ENCODE results near the gene URB2.

URB2 gene

DNA sequence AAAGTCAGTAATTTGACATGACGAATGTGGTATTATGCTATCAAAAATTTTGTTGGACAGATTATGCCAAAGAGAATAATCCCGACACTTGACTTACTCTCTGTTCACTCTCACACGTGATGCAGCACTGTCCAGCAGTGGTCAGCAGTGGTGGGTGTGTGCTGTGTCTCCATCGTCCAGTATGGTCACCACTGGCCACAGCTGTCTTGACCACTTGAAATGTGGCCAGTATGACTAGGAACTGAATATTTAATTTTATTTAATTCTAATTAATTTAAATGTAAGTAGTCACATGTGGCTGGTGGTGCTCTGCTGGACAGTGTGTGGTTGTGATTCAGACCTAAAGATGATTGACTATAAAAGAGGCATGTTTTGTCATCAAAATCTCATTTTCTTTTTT is 24.0 kb downstream of the URB2 start:
- DNase-seq: no peak

GRCh38 chr1:229651546-229651945 is 25.5 kb downstream of the URB2 start:
- DNase-seq: no peak

DNA sequence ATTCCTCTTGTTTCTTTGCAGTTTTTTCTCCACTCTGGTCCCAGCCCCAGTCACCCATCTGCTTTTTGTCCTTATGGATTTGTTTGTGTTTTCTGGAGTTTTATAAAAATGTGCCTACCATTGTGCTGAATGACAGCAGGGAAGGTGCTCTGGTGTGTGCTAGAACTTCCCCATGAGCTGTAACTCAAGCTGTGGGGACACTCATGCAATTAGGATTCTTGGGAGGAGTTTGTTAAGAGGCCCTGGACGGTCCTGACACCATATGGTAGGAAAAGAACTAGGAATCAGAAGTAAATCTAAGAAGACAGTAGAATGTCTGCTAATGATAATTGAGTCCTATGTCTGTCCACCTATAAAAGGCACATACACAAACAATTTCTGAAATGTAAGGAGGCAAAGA is 27.4 kb downstream of the URB2 start:
- no peak for DNase-seq

DNA sequence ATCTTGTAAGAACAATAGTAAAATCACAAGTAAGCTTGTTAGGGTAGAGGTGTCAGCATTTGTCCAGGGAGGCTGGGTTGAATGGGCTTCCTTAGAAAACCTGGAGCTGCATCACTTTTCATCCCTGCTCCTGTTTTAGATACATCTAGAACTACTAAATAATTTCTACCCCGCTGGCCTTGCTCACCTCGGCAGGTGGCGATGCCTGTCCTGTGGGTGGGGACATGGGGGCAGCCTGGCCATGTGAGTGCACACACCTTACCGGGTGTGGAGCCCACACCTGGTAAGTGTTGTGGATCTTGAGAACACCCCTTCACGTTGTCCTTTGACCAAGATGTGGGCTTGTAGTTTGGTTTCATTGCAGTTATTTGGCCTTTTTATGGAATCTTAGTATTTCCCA is 29.7 kb downstream of the URB2 start:
- no peak for DNase-seq

DNA sequence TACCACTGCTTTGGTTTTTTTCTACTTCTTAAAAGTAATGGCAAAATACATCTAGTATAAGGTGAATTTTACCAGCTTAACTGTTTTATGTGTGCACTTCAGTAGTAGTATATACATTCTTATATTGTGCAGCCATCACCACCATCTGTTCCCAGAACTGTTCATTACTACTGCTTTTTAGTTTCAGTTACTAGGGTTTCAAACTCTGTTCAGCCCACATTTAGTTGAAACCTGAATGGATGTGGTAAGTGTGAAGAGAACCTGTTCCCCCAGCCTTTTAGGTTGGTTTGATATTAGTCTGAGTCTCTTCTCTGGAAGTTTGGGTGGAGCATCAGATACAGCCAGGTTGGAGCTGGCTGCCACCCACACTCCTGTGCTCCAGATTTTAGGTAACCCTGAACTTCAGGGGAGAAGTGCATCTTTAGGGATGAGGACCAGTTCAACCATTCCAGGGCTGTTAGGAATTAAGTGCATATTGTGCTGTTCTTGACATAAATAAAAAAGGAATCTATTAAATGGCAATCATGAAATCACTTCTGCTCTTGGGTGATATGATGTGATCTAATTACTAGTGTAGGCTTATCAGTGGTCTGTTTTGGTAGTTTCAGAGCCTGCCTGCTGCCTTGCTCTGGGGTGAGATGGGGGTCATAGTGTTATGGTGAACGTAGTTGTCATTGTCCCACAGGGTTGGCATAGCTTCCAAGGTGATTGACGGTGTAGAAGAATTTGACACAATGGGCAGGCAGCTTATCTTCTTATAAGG is 32.1 kb downstream of the URB2 start:
- DNase-seq: no peak

GRCh38 chr1:229661022-229661877 is 35.2 kb downstream of the URB2 start:
- peak; percentile 73 for DNase-seq

DNA sequence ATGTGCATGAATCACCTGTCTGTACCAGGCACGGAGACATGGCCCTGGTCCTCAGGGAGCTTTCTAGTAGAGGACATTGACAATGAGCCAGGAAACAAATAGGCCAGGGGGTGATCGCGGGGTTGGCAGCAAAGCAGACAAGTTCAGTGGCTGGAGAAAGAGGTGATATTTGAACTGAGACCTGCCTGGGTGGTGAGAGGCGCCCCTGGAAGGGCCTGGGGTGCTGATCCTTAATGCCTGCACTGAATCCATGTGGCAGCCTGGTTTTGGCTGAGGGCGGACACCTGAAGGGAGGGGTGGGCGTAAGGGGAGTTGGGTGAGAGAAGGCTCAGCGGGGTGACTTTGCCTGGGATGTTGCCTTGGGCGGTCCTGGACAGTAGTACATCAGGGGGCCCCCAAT is 35.9 kb downstream of the URB2 start:
- DNase-seq: no peak

- peak; percentile 33 for DNase-seq
Measured at GRCh38 chr1:229664133-229664689, 38.2 kb downstream of the URB2 start.

DNA sequence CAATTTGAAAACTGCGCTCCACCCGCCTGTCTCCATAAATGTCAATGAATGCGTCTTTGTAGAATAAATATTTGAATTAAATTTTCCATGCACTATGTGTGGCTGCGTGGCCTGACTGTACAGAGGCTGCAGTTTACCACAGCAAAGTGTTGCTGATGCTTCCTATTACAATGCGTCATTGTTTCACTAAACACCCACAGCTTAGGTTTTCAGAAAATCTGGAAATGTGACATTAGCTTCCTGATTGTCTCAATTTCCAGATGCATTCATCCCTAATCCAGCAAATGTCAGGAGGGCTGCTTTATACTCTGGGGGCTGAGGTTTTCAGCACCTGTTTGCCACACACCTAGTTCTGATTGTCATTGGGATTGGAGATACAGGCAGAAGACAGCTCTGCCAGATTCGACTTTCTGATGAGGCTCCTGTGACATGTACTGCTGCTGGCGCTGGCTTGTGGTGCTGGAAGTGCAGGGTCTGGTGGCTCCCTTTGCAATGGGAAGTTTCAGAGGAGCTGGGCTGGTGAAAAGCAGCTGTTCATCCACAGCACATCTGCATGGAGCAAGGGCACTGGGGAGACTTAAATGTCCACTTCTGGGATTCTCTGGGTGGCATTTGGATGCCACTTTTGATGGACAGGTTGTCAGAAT is 40.0 kb downstream of the URB2 start:
- DNase-seq: no peak

- DNase-seq: no peak
Measured at GRCh38 chr1:229666585-229666984, 40.5 kb downstream of the URB2 start.

DNA sequence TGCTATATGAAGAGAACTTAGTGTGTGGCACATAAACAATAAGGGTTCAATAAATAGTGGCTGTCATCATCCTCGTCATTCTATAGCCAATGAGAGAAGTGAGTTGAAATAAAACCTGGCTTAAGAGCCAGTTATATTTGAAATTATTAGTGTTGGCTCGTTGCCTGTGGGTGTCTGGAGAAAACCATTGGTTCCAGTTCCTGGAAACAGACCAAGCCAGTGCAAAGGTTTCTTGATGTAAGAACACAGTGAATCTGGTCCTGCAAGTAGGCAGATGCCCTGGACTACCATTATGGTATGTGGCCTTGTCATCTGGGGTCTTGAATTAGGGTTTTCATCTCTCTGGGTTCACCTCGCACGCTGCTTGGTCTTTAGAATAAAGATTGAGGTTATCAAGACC is 43.3 kb downstream of the URB2 start:
- DNase-seq: no peak

DNA sequence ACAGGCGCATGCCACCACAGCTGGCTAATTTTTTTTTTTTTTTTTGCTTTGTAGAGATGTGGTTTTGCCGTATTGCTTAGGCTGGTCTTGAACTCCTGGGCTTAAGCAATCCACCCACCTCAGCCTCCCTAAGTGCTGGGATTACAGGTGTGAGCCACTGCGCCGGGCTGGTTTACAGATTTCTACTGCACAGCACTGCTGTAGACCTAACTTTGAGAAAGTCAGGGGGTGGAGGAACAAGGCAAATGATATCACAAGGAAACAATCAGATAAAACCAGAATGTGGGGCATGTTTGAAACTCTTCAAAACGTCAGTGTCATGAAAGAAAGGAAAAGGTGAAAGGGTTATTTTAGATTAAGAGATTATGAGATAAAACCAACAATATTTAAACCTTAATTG is 45.3 kb downstream of the URB2 start:
- DNase-seq: no peak

DNA sequence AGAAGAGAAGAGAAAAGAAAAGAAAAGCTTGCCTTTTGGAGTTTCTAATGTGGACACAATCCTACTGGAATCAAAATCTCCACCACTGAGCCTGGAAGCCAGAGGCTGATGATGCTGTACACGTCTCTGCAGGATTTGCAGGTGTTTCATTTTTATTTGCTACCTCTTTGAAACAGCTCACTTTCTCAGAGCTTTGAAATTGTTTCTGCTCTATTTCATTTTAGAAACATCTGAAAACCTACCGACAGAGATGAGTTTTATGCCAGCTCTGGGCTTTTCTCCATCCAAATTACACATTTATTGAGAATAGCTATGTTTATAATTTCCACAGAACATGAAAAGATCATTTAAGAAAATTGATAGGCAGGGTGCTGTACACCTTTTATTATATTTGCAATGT is 46.2 kb downstream of the URB2 start:
- DNase-seq: no peak

DNA sequence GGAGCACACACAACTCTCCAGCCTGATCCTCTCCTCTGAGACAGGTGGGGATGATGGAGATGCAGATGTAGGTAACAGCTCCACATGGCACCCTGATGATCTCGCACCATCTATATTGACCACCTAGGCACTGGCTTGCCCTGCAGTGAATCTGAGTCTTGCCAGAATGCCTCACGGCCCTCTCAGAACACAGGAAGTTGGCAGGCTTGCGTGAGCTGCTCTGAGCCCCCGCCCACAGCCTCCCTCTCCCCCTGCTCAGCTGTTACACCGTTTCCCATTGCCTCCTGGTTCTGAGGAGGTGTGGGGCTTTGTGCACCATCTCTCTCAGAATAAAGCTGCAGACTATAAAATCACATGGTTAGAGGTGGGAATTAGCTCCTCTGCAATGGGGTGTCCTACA is 48.0 kb downstream of the URB2 start:
- no peak for DNase-seq

DNA sequence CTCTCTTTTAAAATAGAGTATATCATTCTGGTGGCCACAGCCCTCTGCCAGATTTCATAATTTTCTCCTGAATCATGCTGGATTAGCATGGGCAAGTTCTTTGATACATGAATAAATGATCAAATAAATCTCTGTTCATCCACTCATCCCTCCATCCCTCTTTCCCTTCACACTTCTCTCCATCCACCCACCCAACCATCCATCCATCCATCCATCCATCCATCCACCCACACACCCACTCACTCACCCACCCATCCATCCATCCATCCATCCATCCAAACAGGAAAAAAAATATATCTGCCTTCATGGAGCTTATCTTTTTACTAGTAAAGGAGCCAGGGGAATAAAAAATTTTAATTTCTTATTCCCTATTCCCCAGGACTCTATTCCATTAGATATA is 49.3 kb downstream of the URB2 start:
- no peak for DNase-seq

- DNase-seq: no peak
Measured at GRCh38 chr1:229685149-229685548, 59.1 kb downstream of the URB2 start.

DNA sequence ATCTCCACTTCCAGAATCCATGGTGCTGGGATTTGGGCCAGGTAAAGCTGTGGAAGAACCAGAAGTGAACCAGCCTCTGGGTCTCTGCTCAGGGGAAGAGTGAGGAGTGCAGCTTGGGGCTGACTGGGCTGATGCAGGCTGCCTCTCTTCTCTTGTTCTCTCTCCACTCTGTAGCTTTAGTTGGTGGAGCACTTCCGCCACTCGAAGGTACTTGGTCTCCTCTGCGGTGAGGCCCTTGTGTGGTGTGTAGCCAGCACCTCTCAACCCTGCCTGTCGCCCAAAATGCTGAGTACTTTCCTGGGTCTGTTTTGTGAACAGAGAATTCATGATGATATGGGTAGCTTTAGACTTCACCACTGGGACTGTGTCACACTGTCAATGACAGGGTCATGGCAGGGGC is 63.2 kb downstream of the URB2 start:
- no peak for DNase-seq

DNA sequence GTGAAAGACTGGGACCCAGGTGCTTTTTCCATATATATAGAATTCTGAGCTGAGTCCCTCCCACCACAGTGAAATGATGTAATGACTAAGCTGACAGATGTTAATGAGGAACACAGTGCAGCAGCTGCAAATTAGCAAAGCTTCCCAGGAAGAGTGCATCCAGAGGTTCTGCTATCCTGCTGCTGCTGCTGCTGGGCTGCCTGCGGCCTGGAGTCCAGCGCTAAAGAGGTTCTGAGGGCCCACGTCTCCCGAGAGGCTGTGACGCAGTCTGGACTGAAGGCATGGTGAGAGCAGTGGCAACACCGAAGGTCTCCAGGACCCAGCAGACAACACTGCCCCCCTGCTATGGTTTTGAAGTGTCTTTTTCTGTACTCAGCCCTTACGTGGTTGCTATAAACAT is 63.9 kb downstream of the URB2 start:
- no peak for DNase-seq

DNA sequence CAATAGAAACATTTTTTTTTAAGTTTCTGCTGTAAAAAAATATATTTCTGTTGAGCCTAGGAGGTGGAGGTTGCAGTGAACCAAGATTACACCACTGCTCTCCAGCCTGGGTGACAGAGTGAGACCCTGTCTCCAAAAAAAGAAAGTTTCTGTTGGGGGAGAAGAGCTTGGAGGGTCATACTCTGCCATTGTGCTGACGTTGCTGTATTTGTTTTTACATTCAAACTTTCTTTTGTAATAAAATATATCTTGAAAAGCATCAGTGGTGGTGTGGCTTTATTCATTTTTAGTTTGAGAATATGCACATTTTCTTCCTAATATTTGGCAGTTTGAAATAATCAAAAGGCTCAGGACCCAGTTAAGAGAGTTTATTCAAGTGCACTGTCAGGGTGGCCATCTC is 64.6 kb downstream of the URB2 start:
- DNase-seq: no peak

- DNase-seq: peak; percentile 22
Measured at GRCh38 chr1:229691362-229691761, 65.3 kb downstream of the URB2 start.

DNA sequence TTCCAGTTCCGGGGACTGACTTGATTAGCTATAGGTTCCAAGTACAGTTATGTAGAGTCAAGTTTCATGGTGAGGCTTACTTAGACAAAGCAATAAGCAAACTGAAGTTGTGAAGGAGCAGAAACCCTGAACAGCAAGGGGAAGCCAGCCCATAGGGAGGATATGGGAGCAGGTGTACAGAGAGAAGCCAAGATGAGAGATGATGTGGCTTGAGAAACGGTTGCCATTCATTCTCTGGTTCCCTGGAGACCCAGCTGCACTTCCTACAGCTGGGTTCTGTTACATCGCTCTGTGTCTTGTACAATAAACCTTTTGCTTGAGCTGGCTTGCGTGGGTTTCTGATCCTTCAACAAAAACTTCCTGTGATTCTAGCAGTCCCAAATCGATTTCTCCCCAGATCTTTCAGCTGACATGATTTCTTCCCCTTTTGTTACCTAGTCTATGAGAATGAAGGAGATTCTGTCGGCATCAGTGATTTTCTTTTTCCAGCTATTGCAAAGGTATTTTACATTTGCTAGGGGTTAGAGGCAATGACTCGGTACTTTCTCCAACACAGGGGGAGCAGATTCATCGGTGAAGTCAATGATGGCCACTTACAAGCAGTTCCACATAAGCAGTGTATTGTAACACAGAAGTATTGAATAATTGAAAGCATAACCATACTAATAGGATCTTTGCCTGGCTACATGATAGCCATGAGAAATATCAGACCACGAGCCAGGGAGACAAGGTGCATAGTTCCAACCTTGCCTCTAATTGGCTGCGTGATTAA is 67.3 kb downstream of the URB2 start:
- DNase-seq: no peak

GRCh38 chr1:229694053-229694693 is 68.1 kb downstream of the URB2 start:
- no peak for DNase-seq

Measured in hematopoietic multipotent progenitor cell treated with erythropoietin and hydrocortisone succinate and interleukin-3 and kit ligand, for 8 days (in vitro differentiated cells).